ENCODE data around the gene EN1.

EN1 gene

DNA sequence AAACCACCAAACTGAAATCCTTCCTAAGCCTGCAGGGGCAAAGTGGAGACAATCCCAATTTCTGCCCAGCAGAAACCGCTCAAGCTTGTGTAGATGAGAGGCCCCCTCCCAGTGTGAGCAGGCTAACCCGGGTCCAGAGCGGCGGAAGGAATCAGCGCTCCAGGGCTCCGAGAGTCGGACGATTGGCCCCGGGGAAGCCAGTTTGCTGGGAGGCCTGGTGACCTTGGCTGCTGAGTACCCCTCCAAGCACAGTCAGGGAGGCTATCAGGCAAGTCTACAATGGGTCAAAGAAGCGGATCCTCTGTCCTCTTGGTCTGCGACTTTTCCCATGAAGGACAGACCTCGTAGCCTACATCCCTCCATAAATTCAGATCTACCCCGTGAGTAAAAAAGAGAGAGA lies 16.8 kb upstream of the EN1 start:
- CTCF ChIA-PET = interaction anchor here (1.4 kb wide), 1 partner anchor 643 kb away, joined by 4 read pairs; no protein-coding TSS in a partner anchor
- POLR2A ChIA-PET = no interaction called here
- no peak for DNase-seq (ENCODE audit: extremely low spot score)

GRCh38 chr2:118861731-118862130 lies 14.3 kb upstream of the EN1 start:
- no peak for DNase-seq (ENCODE audit: extremely low spot score)
- TF ChIP-seq ZNF384 (IDR thresholded peaks at IDR 0.05) = no peak
- no peak for TF ChIP-seq FOXA1 (IDR thresholded peaks at IDR 0.05)
- no peak for TF ChIP-seq ELF4 (IDR thresholded peaks at IDR 0.05)
- no peak for TF ChIP-seq PKNOX1 (IDR thresholded peaks at IDR 0.05)
- no peak for TF ChIP-seq FOXK2 (IDR thresholded peaks at IDR 0.05)
- ChIA-PET POLR2A (no interaction called here), CTCF (interaction anchor here (0.5 to 1.4 kb wide), 2 partner anchors 155 to 490 kb away, joined by 3 to 5 read pairs; no protein-coding TSS in a partner anchor)

More for the DNA sequence above, 16.8 kb upstream of the EN1 start:
- no peak for TF ChIP-seq FOXA1 (IDR thresholded peaks at IDR 0.05)
- TF ChIP-seq TARDBP (IDR thresholded peaks at IDR 0.05) = no peak
- TF ChIP-seq SP1 (IDR thresholded peaks at IDR 0.05) = no peak
- no peak for TF ChIP-seq HDGF (IDR thresholded peaks at IDR 0.05; ENCODE audit: borderline replicate concordance)
- TF ChIP-seq NFRKB (IDR thresholded peaks at IDR 0.05) = no peak
- no peak for TF ChIP-seq SUZ12 (IDR thresholded peaks at IDR 0.05)

DNA sequence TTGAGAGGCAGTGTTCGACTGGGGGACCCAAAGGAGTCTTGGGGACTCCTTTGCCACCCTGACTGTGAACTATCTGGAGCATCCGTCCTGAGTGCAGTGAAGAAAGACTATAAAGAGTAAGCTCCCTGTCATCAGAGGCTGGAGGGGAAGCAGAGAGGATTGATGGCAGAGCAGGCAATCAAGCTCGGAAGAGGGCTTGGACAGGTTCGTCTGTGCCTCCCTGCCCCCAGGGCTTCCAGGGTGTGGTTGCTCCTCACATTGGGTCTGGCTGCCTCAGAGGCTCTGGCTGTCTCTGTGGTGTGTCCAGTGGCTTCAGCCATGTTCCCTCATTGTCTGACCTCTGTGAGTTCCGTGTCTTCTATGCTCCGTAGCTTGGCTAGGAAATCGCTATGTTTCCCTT lies 13.8 kb upstream of the EN1 start:
- ChIA-PET CTCF (interaction anchor here (0.5 to 1.4 kb wide), 2 partner anchors 154 to 490 kb away, joined by 3 to 5 read pairs; no protein-coding TSS in a partner anchor), POLR2A (no interaction called here)
- TF ChIP-seq FOXK2 (IDR thresholded peaks at IDR 0.05) = no peak
- DNase-seq (ENCODE audit: extremely low spot score) = no peak

GRCh38 chr2:118860506-118860905 lies 13.1 kb upstream of the EN1 start:
- no peak for TF ChIP-seq L3MBTL2 (conservative IDR thresholded peaks at IDR 0.05)
- no peak for TF ChIP-seq CTBP1 (IDR thresholded peaks at IDR 0.05; ENCODE audit: borderline replicate concordance)
- TF ChIP-seq BHLHE40 (IDR thresholded peaks at IDR 0.05; ENCODE audit: borderline replicate concordance) = no peak
- CTCF ChIA-PET = interaction anchor here (1.7 kb wide), 1 partner anchor 639 kb away, joined by 4 read pairs; no protein-coding TSS in a partner anchor
- POLR2A ChIA-PET = interaction anchor here (0.7 kb wide), 1 partner anchor 12 kb away, joined by 3 read pairs; no protein-coding TSS in a partner anchor
- no peak for DNase-seq (ENCODE audit: extremely low spot score)

- ChIA-PET CTCF (interaction anchor here (0.6 to 1.7 kb wide), 2 partner anchors 14 to 638 kb away, joined by 4 read pairs; no protein-coding TSS in a partner anchor), POLR2A (no interaction called here)
- TF ChIP-seq L3MBTL2 (conservative IDR thresholded peaks at IDR 0.05) (no peak), HDGF (IDR thresholded peaks at IDR 0.05; ENCODE audit: borderline replicate concordance) (no peak), SUZ12 (IDR thresholded peaks at IDR 0.05) (no peak), PKNOX1 (IDR thresholded peaks at IDR 0.05) (no peak), SP1 (IDR thresholded peaks at IDR 0.05) (no peak), ZNF384 (IDR thresholded peaks at IDR 0.05) (no peak), TARDBP (IDR thresholded peaks at IDR 0.05) (no peak), CTBP1 (IDR thresholded peaks at IDR 0.05; ENCODE audit: borderline replicate concordance) (no peak)
- no peak for DNase-seq (ENCODE audit: extremely low spot score)
Measured at GRCh38 chr2:118859157-118859770, 11.8 kb upstream of the EN1 start.

DNA sequence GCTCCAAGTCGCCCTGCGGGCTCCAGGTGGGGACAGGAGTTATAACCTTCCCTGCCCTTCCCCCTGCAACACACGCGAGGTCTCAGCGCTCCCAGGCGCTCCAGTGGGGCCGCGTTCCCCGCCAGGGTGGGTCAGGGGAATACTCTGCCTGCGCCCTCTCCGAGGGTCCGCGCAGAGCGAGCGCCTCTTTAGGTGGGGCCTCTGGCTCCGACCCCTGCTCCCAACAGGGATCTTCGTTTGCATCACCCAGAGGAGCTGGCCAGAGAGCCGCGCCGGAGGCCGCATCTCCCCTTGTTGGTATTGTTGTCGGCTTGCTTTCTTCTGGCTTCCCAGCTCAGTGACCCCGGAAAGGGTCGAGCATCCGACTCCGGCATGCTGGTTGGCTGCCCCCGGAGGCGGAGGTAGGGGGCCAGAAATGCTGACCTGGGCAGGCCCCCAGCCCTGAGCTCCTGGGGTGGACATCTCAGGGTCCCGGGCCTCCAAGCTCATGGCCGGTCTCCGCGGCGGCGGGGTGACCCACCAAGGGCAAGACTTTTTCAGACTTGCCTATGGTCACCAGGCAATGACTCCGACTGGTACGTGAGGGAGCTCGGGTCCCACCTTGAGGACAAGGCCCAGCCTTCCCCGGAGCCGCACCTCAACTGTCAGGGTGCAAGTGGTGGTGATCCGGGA lies 11.2 kb upstream of the EN1 start:
- CTCF ChIA-PET = interaction anchor here (0.6 to 1.7 kb wide), 2 partner anchors 410 to 637 kb away, joined by 3 to 4 read pairs; no protein-coding TSS in a partner anchor
- POLR2A ChIA-PET = no interaction called here
- DNase-seq (ENCODE audit: extremely low spot score) = no peak
- TF ChIP-seq BHLHE40 (IDR thresholded peaks at IDR 0.05; ENCODE audit: borderline replicate concordance) (no peak), PKNOX1 (IDR thresholded peaks at IDR 0.05) (no peak), NFRKB (IDR thresholded peaks at IDR 0.05) (no peak), ZNF384 (IDR thresholded peaks at IDR 0.05) (no peak), ELF4 (IDR thresholded peaks at IDR 0.05) (no peak), TARDBP (IDR thresholded peaks at IDR 0.05) (no peak), L3MBTL2 (conservative IDR thresholded peaks at IDR 0.05) (no peak), SUZ12 (IDR thresholded peaks at IDR 0.05) (no peak), FOXK2 (IDR thresholded peaks at IDR 0.05) (no peak), HDGF (IDR thresholded peaks at IDR 0.05; ENCODE audit: borderline replicate concordance) (no peak), SP1 (IDR thresholded peaks at IDR 0.05) (no peak), LEF1 (IDR thresholded peaks at IDR 0.05; ENCODE audit: borderline replicate concordance) (no peak), CTBP1 (IDR thresholded peaks at IDR 0.05; ENCODE audit: borderline replicate concordance) (no peak), ARNT (IDR thresholded peaks at IDR 0.05) (no peak), FOXM1 (IDR thresholded peaks at IDR 0.05; ENCODE audit: borderline replicate concordance) (no peak), FOXA1 (IDR thresholded peaks at IDR 0.05) (no peak)
